HK-2 (cell line): Measurements from ENCODE around the gene BARD1.
"Not testable (repeated sequence)": the region's sequence is repeated elsewhere in the genome, so short reads cannot be mapped to it uniquely, and the experiment has no call there.

Source experiments
- DNase-seq: peaks from one replicate; pipeline ENCODE4 v3.0.0-alpha.2; 2018; ENCODE audit not compliant: unreplicated experiment

Gene BARD1

GRCh38 chr2:214808981-214809750 is at the start of gene BARD1:
BARD1 (minus strand) TSS chr2:214809683; CDS start chr2:214809569, 114 bp downstream.
- peak; percentile 58 for DNase-seq

DNA sequence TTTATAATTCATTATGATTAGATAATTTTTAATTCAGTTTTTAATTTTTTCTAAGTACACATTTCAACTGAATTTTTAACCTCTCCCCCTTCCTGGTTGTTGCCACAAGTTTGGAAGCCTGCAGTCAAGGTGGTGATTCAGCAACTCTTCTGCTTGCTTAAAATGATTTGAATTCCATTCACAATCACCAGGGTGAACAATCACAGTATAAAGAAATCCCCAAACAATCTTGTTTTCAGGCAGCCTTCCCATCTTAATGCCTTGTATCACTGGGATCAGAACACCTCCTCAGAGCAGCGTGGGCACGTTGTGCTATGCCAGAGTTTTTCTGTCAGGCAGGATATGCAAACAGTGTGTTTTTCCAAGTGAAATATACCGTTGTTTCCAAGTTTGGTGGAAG is 46.7 kb upstream of the BARD1 start:
- no peak for DNase-seq

GRCh38 chr2:214853906-214854305 is 44.4 kb upstream of the BARD1 start:
- DNase-seq: no peak

- no peak for DNase-seq
These were observed 34.3 kb upstream of the BARD1 start for GRCh38 chr2:214843823-214844222.

DNA sequence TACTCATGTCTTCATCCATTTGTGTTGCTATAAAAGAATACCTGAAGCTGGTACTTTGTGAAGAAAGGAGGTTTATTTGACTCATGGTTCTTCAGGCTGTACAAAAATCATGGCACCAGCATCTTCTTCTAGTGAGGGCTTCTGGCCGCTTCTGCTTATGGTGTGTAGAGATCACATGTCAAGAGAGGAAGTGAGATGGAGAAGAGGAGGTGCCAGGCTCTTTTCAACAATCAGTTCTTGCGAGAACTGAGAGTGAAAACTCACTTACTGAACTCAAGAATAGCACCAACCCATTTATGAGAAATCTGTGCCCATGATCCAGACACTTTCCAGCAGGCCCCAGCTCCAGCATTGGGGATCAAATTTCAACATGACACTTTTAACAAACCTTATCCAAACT is 30.0 kb upstream of the BARD1 start:
- no peak for DNase-seq

GRCh38 chr2:214837466-214837865 is 28.0 kb upstream of the BARD1 start:
- no peak for DNase-seq

- DNase-seq: no peak
These were observed 27.1 kb upstream of the BARD1 start for GRCh38 chr2:214836568-214836967.

DNA sequence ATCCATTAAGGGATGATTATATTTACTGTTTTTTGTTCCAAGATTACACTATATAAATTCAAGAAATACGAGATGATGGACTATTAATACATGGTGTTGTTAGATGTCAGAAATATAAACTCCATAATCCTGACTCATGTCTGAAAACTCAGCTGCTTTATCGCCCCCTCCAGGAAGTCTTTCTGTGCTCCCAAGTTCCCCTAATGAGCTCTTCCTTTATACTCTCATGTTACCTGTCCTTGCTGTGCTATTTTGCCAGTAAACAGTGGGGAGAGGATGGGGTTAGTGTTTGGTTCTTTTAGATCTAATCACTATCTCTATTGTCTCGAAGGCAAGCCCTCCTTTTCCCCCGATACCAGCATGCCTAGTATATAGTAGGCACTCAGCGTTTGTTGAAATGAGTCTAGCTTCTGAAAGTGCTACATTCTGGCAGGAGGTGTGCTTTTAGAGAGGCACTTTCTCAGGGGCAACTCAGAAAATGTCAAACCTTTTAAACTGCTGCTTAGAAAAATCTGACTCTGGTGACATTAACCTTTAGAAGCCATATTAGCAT is 21.4 kb upstream of the BARD1 start:
- no peak for DNase-seq

- no peak for DNase-seq
These were observed 6.6 kb upstream of the BARD1 start for GRCh38 chr2:214816008-214816533.

DNA sequence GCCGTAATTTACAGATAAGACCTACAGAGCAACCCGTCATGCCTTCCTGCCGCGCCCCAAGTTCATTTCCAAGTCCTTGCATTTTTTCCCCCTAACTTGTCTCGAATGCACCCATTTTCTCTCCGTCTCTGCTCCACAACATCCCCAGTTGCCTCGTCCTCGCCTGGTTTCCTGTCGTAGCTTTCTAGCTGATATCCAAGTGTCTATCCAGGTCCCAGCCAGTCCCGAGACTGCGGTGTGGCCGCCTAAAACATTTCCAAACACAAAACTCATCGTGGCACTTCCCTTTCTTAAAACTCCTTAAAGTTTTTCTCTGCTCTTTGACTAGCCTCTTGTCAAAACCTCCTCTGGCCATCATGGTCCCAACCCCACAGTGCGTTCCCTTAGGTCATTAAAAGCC is 1.2 kb upstream of the BARD1 start:
- DNase-seq: no peak

DNA sequence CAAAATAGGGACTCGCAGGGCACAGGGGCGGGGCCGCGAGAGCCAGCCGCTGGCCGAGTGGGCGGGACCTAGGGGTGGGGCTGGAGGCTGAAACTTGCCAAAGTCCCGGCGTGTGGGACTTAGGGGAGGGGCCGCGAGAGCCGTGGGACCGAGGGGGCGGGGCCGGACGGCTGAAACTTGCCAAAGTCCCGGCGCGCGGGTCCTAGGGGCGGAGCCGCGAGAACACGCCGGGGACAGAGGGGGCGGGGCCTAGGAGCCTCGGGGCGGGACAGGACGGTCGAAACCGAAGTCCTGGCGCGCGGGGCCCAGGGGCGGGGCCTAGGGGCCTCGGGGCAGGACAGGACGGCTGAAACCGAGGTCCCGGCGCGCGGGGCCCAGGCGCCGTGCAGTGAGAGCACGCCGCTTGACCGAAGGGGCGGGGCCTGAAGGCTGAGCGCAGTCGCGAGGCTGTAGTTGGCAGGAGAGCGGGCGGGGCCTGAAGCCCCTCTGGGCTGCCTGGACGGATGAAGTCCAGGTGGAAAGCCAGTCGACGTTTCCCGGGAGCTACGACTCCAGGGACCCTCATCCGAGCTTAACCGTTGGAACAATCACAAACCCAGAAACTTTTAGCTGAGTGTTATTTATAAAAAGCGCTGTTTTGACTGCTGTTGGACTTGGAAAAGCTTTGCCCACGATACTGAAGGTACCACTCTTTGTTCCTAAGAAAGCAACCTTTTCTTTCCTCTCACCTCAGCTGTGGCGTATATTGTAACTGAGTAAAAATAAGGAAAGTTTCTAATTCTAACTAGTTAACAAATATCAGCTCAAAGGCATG is 475 bp upstream of the BARD1 start:
- peak; percentile 100 for DNase-seq

DNA sequence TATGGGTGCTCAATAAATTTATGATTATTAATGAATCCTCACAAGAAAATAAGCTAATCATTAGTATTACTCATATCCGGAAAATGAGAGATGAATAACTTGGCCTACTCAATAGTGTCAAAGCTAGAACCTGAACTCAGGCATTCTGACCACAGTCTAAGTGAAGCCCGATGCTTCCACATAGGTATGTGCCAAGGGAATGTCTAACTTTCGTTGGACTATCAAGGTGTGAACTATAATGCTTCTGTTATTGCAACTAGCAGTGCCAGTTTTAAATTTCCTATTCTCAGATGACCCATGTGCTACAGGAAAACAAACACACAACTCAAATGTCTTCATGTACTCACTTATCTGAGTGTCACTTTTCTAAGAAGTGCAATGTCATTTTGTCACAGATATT is 1.8 kb downstream of the BARD1 start:
- no peak for DNase-seq

DNA sequence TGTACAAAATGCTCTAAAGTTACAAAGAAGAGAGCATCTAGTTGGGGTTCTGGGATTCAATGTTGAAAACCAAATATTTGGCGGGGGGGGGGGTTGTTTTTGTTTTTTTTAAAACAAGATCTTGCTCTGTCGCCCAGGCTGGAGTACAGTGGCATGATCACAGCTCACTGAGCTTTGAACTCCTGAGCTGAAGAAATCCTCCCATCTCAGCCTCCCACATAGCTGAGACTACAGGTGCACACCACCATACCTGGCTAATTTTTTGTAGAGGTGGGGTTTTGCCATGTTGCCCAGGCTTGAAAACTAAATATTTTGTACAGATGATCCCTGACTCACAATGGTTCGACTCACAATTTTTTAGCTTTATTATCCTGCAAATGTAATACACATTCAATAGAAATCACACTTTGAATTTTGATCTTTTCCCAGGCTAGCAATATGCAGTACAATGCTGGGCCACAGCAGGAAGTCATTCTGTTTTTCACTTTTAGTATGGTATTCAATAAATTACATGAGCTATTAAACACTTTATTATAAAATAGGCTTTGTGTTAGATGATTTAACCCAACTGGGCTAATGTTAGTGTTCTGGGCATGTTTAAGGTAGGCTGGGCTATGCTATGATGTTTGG is 7.6 kb downstream of the BARD1 start:
- no peak for DNase-seq

GRCh38 chr2:214801068-214801467 is 8.4 kb downstream of the BARD1 start:
- DNase-seq: no peak

- no peak for DNase-seq
These were observed 9.3 kb downstream of the BARD1 start for GRCh38 chr2:214800180-214800579.

GRCh38 chr2:214796911-214797310 is 12.6 kb downstream of the BARD1 start:
- DNase-seq: no peak

DNA sequence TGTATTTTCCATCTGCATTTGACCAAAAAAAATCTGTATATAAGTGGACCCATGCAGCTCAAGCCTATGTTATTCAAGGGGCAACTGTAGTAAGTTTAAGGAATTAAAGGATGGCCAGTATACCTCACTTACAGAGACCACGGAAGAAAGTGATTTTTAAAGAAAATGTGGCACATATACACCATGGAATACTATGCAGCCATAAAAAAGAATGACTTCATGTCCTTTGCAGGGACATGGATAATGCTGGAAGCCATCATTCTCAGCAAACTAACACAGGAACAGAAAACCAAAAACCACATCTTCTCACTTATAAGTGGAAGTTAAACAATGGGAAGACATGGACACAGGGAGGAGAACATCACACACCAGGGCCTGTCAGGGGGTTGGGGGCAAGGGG is 26.3 kb downstream of the BARD1 start:
- not testable (repeated sequence) for DNase-seq

DNA sequence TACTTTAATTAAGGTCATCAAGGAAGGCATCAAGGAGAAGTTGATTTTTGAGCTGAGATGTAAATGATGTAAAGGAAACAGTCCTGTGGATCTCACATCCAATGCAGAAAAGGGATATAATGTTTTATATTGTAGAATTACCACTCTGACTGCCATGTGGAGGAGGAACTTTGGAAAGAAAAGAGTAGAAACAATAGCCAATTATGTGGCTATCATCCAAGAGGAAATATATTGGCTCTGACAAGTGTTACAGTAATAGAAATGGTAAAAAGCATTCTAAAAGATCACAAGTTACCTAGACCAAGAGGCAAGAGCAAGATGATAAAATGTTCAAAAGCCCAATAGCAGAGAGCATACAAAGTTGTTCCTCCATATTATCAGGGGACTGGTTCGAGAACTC is 26.8 kb downstream of the BARD1 start:
- no peak for DNase-seq

DNA sequence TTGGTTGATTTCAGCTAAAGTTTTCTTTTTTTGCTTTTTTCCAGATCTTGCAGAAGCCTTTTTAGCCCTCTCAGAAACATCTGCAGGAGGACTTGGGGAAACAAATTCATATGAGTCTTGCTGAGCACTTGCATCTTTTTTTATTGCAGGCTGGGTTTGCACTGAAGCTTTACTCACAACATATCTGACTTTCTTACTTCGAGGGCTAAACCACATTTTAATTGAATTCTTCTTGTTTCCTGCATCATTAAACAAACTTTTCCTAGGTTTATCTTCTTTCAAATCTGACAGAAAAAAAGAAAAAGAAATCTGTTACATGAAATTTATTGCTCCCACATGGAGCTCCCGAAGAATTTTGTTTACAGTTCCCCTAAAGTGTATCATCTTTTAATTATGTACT is 28.3 kb downstream of the BARD1 start:
- no peak for DNase-seq

DNA sequence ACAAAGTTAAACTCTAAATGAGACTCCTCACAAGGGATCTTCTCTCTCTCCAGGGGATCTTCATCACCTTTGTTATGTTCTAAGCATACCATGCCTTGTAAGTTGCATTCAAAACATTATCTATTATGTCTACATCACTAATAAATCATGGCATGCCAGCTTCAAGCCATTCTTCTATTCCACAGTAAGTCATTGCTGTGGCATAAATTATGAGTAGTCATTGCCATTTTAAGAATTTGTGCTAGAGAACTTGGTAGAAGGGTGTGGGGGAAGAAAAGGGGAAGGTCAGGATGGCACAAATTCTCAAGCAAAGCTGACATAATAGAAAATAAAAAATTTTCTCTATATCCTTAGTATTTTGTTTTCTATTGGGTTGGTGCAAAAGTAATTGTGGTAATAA is 33.5 kb downstream of the BARD1 start:
- DNase-seq: no peak

DNA sequence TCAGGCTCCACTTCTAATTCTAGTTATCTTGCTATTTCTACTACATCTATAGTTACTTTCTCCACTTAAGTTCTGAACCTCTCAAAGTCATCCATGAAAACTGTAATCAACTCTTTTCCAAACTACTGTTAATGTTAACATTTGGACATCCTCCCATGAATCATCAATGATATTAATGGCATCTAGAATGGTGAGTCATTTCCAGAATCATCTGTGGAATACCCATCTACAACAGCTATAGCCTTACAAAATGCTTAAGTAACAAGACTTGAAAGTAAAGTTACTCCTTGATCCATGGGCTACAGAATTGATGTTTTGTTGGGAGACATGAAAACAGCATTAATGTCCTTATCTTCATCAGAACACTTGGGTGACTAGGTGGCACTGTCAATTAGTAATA is 35.4 kb downstream of the BARD1 start:
- DNase-seq: no peak

- DNase-seq: no peak
These were observed 37.0 kb downstream of the BARD1 start for GRCh38 chr2:214772443-214773015.
